HT-29 (cell line): ENCODE results near the gene C11orf24. TPM values are rescaled to one million over a fixed set of nuclear protein-coding genes. Genes with fewer than 3 reads are reported as not detected.
A peak's percentile ranks its signal among the peaks of the same experiment; 100 is the strongest.

Experiments used
- DNase-seq: peaks from one replicate; pipeline ENCODE4 v3.0.0-alpha.2; 2015; ENCODE audit warnings: low spot score
- total RNA-seq: library from RNA; depleted of rRNA; stranded (reverse); fragments of >200 nt; shearing (Covaris generic); gene quantifications from 2 replicates; pipeline ENCODE4 v1.2.3, GENCODE V29; 2014; rRNA removed

The C11orf24 gene
- 38.8 and 42.3 TPM in 2 replicates for total RNA-seq

DNA sequence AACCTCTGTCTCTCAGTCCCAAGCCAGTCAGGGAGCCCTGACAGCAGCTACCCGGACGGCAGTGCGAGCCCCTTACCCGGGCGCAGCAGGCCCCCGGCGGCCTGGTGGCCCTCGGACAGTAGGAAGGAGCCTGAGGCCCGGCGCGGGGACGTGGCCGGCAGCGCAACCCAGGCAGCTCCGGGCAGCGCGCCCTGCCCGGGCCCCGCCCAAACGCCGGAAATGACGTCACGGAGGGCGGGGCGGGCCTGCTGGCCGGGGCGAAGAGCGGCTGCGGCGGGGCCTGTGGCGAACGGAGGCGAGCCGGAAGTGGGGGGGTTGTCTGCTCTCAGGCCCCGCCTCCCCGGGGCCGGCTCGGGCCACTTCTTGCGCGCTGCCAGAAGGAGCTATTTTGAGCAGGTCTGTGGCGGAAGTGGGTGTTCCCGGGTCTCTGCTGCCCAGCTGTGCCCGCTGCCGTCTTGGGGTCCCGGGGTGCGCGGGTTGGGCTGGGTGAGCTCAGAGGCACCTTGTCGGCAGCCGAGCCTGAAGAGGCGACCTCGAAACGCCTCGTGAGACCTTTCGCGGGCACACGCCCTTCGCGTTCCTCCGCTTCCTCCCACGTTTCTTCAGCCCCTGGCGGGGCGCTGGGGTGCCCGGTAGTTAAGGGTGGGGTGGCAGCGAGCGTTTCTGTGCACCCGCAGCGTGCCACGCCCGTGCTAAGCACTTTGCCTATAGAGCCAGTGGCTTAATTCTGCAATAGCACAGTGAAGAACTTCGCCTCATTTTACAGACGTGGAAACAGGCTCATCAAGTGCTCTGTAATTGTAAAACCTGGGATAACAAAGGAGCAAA lies at the start of gene C11orf24:
Gene C11orf24, minus strand, starts transcription at position 193 of the 828 bp plus-strand sequence. CDS start 8,206 bp downstream, outside the sequence.
- DNase-seq: peak; percentile 98

DNA sequence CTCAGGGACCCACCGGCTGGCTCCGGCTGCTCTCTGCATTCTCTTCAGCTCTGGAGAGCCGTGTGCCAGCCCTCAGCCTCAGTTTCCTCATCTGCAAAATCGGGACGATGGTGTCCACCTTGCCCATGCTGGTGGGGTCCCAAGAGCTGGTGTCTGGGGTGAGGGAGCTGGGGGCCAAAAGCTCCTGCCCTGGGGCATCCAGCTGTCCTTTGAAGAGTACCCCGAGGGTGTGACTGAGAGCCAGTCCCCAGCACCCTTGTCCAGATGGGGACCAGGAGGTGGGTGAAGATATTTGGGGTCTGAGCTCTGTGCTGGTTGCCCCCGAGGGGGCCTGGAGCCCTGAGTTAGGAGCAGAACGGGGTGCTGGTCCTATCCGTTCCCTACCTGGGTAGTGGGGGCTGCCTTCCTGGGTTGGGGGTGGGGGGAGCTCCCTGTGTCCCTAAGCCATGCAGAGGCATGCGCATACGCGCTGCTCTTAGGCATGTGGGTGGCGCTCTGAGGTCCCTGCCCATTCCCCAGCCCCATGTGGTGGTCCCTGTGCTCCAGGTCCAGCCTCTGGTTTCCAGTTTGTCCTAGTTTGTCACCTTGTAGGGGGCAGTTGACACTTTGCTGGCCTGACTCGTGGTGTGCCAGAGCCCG lies 45.5 kb upstream of the C11orf24 start:
- no peak for DNase-seq

DNA sequence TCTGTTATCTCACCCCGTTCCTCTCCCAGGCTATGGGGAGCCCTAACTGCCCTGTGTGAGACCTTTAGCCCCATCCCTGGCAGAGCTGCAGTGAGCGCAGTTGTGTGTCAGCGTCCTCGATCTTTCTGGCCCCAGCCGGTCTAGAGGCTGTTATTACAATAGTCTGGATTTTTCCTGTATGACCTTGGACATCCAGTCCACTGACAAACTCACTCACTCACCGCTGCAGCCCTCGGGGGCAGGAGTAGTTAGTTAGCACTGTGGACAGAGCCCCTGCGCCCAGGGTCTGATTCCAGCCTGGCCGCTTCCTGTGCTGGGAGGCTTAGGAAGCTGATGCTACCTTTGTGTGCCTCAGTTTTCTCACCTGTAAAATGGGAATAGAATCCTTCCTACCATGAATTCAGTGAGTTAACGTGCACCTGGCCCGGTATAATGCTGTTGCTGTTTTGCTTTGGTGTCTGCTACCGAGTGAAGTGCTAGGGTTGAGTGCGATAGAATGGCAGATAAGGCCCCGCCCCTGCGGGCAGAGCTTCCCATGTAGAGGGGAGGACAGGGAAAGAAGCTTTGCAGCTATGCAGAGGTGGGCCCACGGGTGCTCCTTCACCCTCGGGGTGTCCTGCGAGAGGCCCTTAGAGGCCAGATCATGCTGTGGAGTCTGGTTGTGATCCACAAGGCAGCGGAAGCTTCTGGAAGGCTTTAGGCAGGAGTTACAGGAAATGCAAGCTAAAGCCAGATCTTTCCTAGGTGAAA lies 43.6 kb upstream of the C11orf24 start:
- DNase-seq: peak; percentile 83

DNA sequence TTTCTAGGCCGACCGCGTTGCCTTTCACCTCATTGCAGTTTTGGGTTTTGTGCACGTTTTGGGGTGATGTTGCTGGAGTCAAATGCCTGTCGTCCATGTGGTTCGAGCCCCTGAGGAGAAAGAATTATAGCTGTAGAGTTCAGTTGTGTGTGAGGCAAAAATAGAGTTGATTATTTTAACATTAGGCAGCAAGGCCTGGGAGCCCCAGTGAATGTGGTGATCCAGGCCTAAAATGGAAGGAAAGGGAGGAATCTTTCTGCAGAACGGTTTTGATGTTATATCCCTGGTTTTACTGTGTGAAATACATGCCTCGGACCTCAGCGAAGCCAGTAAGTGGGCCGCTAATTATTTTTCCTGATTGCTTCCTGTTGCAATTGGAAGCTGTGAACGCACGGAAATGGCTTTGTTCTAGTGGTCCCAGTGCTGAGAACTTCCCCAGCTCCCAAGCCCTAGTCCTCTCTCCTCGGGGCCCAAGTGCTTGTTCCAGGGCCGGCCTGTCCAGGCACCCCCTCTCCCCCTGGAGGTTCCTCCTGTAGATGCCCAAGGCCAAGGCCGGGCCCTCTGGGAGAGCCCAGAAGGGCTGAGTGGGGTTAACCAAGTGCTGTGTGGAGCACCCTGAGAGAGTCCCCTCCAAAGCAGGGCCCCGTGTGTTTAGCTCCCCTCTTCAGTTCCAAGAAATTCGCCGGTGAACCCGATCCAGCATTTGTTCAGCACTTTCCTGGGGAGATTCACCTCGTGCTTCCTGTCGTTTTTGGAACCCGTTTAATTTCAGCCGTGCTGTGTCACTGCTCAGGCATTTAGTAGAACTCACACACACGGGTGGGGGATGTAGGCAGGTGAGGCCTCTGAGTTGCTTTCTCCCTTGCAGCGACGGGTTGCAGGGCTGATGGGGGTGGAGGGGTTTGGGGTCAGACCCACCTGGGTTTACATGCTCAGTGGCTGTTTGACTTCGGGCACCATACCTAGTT lies 42.7 kb upstream of the C11orf24 start:
- DNase-seq: peak; percentile 79

DNA sequence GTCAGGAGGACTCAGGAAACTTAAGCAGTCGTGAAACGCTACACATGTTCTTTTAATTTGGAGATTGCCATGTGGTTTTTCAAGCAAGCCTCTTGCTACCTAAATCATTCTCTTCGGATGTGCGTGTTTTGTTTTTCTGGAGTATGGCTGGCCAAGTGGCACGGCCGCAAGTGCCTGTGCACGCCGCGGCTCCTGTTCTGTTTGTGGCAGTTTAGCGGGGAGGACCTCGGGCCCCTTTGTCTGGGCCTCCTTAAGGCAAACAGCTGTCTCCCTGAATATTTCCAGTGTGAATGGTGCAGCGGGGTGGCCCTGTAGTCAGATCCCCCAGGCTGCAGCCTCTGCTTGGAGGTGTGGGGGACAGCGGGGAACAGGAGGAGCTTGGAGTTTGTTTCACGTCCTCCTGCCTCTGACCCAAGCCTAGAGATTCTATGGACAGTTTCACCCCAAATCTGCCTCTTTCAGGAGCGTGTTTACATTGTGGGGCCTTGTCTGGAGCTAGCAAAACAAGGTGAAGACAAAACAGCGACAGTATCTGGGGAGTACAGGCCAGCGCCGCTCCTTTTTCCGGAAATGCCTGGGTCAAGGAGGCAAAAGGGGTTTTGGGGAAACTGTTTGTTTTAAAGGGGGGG lies 41.9 kb upstream of the C11orf24 start:
- DNase-seq: peak; percentile 61

DNA sequence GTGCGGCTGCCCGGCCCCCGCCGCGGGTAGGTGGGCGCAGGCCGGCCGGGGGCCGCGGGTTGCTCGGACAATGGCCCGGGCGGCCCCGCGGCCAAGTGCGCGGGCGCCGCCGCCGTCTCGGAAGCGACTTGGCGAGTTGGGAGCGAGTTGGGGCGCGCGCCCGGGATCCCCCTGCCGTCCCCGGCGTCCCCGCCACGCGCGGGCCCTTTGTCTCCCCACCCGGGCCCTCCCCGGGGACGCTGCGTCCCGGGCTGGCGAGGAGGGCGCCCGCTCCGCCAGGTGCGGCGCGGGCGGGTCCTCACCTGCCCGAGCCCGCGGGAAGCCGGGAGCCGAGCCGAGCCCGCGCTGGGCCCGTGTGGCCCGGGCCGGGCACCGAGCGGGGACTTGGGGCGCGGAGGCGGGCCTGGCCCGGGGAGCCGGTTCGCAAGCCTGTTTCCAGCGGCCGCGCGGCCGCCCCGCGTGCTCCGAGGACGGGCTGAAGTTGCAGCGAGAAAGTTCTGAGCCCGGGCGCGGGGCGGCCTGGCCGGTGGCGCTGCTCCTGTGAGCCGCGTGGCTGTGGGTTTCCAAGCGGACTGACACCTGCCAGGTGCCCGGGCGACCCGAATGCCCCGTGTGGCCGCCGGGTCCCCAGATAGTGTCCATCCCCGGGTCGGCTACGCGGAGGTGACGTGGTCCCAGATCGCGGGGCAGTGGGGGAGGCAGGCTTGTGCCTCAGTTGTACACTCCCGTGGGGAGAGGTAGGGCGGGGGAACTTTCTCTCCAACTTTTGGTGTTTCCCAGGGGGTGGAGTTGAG lies 41.2 kb upstream of the C11orf24 start:
- DNase-seq: no peak

DNA sequence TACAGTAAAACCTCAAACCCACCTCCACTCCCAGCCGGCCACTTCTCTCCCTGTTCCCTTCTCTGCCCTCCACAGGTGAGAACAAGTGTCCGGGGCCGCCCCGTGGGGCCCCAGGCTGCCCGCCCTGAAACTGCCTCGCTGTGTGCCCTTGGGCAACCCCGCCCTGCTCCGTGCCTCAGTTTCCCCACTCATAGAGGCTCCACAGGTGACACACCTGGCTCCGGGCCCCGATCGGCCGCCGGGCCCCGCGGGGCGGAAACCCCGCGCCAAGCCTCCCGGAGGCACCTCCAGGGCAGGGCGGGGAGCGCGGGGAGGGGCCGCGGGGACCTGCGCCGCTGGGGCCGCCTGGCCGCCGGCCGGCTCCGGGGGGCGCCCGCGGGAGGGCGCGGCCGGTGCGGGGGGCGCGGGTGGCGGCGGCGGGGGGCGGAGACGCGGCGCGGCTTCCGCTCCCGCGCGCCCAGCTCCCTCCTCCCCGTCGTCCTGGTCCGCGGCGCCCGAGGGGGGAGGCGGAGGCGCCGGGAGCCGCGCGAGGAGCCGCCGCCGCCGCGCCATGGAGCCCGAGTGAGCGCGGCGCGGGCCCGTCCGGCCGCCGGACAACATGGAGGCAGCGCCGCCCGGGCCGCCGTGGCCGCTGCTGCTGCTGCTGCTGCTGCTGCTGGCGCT lies 40.5 kb upstream of the C11orf24 start, which contains the start of gene LRP5:
Gene LRP5, plus strand, starts transcription at position 475 of the 663 bp plus-strand sequence. Its CDS starts 124 bp downstream, at position 599.
- DNase-seq: no peak

DNA sequence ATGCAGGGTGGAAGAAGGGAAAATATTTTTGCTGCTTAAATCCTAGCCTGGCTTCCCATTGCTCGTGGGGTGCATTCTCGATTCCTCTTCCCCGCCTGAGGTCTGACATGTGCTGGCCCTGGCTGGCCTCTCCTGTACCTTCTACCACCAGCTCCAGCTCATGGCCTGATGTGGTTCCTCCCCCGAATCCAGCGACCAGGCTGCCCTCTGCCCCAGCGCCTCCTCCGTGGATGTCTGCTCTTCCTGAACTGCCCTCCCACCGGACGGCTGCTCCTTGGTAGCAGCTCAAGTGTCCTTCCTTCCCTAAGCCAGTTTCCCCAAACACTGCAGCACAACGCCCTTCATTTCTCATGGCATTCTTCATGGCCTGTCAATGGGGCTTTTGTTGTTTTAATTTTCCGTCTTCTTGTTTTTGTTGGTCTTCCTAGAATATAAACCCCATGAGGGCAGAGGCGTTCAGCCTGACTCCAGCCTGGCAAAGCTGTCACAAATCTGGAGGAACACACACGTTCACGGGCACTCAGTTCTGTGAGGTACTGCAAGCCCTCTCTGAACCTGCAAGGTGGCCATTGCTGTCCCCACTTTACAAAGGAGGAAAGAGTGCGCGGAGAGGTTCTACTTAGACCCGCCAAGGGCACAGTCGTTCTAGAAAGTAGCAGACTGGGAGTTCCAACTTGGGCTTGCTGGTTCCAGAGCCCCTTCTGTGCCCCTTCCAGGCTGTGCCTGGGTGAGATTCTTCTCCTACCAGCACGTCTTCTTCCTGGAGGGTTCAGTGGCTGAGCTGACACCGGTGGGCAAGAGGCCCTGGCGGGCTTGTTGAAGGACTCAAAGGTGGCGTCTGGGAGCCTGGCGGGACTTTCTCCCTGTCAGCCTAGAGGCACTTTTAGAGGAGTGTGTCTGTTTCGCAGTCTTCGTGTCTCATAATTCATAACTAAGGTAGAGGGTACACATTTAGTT lies 39.7 kb upstream of the C11orf24 start:
- peak; percentile 47 for DNase-seq

DNA sequence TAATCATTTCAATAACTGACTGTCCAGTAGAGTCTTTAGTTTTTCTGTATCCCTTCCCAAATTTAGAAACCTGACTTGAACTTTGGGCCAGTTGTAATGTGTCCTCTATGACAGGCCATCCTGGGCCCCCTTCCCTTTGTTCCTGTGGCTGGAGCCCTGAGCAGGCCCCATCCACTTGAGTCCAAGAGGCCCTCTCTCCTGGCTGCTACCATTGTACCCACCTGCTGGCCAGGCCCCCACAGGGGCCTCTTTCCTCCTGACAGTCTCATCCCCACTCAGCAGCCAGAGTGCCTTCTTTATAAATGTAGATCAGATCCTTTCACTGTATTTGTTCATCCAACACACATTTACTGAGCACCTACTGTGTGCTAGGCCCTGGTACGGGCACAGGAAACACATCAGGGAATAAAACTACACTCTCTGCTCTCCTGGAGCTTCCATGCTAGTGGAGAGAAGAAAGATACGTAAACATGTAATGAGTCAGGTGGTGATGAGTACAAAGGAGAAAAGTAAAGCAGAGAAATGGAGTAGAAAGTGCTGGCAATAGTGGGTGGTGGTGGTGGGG lies 37.9 kb upstream of the C11orf24 start:
- DNase-seq: no peak

DNA sequence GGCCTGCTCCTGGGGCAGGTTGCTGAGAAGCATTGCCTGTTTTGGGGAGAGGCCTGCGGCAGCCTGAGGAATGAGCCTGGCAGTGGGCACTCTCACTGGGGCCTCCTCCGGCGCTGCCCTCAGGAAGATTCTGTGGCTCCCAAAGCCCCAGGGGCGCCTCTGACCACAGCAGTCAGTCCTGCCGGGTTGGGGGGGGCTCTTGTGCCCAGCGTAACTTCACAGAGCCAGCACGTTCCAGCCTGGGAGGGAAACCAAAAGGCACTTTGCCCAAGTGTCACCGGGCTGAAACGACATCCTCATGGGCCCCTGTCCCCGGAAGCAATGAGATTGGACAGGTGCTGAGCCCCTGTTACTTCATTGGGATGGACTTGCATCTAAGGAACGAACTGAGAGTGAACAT lies 36.3 kb upstream of the C11orf24 start:
- no peak for DNase-seq

DNA sequence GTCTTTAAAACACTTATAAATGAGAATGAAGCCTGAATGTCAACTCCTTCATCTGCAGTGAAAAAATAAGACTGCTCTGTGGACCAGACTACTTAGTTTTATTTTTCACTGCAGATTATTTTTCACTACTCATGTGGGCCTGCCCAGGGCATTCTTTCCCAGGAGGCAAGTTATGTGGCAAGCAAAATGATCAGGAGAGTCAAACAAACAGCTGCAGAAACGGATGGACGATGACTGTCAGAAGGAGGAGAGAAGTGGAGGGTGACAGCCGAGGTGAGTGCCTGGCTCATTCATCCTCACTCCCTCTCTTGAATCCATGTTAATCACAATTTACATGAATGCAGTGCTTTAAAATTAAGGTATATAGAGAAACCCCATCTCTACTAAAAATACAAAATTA lies 34.9 kb upstream of the C11orf24 start:
- DNase-seq: no peak

DNA sequence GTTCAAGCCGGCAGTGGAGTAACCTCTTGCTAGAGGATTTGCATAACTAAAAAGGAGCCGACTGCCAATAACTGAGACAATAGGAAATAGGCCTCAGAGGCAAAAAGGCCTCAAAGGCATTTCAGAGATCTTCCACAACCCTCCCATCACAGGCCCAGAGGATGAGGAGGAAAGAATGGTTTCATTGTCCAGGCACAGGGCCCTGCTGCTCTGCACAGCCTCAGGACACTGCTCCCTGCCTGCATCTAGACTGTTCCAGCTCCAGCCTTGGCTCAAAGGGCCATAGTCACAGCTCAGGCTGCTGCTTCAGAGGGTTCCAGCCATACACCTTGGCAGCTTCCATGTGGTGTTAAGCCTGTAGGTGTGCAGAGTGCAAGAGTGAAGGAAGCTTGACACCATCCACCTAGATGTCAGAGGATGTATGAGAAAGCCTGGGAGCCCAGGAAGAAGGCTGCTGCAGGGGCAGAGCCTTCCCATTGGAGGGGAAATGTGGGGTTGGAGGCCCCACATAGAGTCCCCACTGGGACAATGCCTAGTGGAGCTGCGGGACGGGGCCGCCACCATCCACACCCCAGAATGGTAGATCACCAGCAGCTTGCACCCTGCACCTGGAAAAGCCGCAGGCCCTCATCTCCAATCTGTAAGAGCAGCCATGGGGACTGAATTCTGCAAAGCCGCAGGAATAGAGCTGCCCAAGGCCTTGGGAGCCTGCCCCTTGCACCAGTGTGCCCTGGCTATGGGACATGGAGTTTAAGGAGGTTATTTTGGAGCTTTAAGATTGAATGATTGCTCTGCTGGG lies 32.4 kb upstream of the C11orf24 start:
- DNase-seq: no peak

DNA sequence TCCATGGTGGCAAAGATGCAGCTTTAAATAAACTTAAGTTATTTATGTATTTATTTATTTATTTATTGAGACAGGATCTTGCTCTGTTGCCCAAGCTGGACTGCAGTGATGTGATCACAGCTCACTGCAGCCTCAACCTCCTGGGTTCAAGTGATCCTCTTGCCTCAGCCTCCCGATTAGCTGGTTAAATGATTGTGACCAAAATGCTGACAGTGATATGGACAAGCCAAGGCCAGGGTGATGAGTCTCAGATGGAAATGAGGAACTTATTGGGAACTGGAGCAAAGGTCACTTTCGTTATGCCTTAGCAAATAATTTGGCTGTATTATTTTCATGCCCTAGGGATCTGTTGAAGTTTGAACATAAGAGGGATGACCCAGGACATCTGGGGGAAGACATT lies 31.3 kb upstream of the C11orf24 start:
- no peak for DNase-seq

DNA sequence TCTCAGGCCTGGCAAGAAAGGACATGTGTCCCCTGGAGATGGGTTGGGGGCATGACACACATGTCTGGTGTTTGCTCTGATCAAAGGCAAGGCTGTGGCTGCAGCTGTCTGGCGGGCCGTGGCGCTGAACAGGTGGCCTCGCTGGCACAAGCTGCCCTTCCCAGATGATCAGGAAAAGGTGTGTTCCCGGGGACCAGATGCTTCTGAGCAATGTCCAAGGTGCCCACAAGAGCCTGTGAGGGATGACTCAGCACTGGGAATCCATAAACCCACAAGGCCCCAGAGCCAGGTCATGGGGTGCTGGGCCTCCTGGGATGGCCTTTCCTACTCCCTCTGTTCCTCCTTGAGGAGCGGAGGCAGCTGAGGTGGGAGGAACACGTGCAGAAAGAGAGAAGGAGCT lies 30.9 kb upstream of the C11orf24 start:
- DNase-seq: peak; percentile 96

DNA sequence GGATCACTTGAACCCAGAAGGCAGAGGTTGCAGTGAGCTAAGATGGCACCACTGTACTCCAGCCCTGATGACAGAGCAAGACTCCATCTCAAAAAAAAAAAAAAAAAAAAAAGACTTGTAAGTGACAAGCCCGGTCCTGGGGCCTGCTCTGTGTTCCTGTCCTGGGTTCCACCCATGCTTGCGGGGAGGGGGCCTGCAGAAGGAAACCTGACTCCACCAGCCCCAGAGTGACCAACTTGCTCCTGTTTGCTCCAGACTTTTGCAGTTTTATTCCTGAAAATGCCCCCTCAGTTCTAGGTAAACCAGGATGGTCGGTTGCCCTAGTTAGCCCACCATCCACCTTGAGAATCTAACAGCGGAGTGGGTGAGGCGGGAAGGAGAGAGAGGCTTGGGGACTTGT lies 30.5 kb upstream of the C11orf24 start:
- DNase-seq: no peak

DNA sequence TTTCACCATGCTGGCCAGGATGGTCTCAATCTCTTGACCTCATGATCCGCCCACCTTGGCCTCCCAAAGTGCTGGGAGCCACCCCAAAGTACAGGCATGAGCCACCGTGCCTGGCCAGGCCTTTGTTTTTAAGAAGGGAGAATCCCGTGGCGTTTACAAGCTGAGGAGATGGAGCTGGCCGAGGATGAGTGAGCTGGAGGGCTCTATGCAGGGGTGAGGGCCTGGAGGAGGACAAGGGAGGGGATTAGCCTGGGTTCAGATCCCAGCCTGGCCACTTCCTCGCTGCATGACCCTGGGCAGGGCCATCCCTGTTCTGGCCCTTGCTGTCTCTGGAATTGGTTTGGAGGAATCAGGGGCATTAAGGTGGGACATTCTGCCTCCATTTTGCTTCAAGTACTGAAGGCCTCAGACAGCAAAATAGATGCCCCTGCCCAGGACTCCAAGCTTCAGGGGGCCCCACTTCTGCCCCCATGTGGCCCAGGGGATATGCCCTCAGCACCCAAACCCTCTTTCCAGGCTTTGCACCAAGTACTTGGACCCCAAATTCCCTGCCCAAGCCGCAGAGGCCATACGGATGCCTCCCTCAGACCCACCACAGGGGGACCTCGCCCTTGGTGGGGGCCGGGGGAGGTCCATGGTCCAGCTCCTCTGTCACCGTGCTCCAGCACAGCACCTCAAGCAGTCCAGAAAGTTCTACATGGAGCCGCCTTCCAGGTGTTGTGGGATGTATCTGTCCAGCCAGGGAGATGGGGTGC lies 28.5 kb upstream of the C11orf24 start:
- DNase-seq: no peak
